Neural cell (in vitro differentiated cells): ENCODE results near the gene FKBP14.

ENCODE experiments used
- EP300 ChIP-seq: fragments of 450-650 bp; conservative IDR thresholded peaks from 2 replicates; pipeline ENCODE4 v1.6.1; 2014; ENCODE audit warnings: antibody characterized with exemption, mild to moderate bottlenecking, moderate library complexity; ENCODE audit not compliant: poor library complexity, severe bottlenecking
- EZH2 ChIP-seq: fragments of 200-600, 300-800 bp; shearing (Covaris generic), sonication (generic); IDR thresholded peaks from 2 replicates; pipeline ENCODE4 v1.6.1; 2014; ENCODE audit warnings: antibody characterized with exemption, low read length, borderline replicate concordance, mild to moderate bottlenecking; ENCODE audit not compliant: insufficient read depth, poor library complexity, severe bottlenecking
- RAD21 ChIP-seq: fragments of 450-650 bp; conservative IDR thresholded peaks from 2 replicates; pipeline ENCODE4 v1.6.1; 2014; ENCODE audit warnings: antibody characterized with exemption, mild to moderate bottlenecking, moderate library complexity
- TAF1 ChIP-seq: IDR thresholded peaks from 2 replicates; pipeline ENCODE4 v1.6.1; 2012; ENCODE audit warnings: low read depth
- TF ChIP-seq, protein P1 (sequence below): fragments of 450-650 bp; IDR thresholded peaks from 2 replicates; pipeline ENCODE4 v1.5.1; 2014; ENCODE audit warnings: antibody characterized with exemption, mild to moderate bottlenecking, moderate library complexity; ENCODE audit not compliant: poor library complexity, severe bottlenecking
- TF ChIP-seq, protein P2 (sequence below): IDR thresholded peaks from 2 replicates; pipeline ENCODE4 v1.6.1; 2012; ENCODE audit warnings: borderline replicate concordance

- TF ChIP-seq, protein P1, sequence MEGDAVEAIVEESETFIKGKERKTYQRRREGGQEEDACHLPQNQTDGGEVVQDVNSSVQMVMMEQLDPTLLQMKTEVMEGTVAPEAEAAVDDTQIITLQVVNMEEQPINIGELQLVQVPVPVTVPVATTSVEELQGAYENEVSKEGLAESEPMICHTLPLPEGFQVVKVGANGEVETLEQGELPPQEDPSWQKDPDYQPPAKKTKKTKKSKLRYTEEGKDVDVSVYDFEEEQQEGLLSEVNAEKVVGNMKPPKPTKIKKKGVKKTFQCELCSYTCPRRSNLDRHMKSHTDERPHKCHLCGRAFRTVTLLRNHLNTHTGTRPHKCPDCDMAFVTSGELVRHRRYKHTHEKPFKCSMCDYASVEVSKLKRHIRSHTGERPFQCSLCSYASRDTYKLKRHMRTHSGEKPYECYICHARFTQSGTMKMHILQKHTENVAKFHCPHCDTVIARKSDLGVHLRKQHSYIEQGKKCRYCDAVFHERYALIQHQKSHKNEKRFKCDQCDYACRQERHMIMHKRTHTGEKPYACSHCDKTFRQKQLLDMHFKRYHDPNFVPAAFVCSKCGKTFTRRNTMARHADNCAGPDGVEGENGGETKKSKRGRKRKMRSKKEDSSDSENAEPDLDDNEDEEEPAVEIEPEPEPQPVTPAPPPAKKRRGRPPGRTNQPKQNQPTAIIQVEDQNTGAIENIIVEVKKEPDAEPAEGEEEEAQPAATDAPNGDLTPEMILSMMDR = no peak
- TF ChIP-seq, protein P2, sequence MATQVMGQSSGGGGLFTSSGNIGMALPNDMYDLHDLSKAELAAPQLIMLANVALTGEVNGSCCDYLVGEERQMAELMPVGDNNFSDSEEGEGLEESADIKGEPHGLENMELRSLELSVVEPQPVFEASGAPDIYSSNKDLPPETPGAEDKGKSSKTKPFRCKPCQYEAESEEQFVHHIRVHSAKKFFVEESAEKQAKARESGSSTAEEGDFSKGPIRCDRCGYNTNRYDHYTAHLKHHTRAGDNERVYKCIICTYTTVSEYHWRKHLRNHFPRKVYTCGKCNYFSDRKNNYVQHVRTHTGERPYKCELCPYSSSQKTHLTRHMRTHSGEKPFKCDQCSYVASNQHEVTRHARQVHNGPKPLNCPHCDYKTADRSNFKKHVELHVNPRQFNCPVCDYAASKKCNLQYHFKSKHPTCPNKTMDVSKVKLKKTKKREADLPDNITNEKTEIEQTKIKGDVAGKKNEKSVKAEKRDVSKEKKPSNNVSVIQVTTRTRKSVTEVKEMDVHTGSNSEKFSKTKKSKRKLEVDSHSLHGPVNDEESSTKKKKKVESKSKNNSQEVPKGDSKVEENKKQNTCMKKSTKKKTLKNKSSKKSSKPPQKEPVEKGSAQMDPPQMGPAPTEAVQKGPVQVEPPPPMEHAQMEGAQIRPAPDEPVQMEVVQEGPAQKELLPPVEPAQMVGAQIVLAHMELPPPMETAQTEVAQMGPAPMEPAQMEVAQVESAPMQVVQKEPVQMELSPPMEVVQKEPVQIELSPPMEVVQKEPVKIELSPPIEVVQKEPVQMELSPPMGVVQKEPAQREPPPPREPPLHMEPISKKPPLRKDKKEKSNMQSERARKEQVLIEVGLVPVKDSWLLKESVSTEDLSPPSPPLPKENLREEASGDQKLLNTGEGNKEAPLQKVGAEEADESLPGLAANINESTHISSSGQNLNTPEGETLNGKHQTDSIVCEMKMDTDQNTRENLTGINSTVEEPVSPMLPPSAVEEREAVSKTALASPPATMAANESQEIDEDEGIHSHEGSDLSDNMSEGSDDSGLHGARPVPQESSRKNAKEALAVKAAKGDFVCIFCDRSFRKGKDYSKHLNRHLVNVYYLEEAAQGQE = no peak
- TF ChIP-seq EP300 (no peak), RAD21 (no peak), TAF1 (no peak), EZH2 (no peak)
Observed at GRCh38 chr7:30018451-30018850, 8.1 kb downstream of the FKBP14 start.
